HG02870 (cell line): Measurements from ENCODE around the gene APBA1.
"Not testable (repeated sequence)": the region's sequence is repeated elsewhere in the genome, so short reads cannot be mapped to it uniquely, and the experiment has no call there.

Experiments
- ATAC-seq: cut with Tn5 transposase; IDR thresholded peaks from one replicate; pipeline ENCODE4 v1.9.1; 2021; ENCODE audit warnings: mild to moderate bottlenecking, moderate library complexity; ENCODE audit not compliant: unreplicated experiment

The APBA1 gene

DNA sequence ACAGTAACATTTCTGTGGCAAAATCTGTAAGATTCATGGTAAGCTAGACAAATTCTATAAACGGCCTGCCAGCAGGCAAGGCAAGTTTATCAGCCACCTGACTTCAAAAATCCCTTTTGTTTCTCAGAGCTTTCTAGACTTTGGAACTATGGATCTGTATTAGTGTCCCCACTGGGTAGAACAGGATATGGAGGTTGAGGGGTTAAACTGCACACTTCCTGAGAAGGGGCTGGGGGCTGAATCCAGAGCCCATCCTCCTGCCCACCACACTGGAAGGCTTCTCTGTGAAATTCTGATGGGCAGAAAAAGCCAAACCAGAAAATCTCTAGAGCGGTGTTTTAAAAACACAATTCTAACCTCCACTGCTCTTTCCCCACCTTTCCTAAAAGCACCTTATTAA, 218.4 kb downstream of the APBA1 start:
- ATAC-seq, result no peak

DNA sequence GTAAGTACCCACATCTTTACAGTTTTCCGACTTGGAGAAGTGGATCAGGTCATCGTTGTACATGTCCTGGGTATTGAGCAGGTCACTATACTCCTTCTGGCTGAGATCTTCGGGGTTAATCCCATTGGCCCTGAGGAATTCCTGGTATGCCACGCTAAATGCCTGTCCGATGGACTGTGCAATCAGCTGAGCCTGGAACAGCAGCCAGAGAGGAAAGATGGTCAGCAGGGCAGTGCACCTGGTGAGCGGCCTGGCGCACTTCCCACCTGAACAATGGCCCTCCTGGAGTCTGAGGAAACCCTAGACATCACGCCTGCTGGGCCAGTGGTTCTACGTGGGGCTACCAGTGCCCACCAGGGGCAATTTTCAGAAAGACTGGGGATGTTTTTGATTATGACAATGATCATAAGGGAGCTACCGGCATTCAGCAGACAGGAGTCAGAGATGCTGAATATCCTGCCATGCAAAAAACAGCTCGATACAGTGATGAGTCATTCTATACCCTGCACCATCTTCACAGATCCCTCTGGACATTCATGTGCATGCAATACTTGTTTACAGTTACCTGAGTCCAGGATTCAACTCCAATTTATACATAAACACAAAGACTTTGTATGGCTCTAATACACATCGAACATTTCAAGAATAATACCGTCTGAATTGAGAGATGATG, 219.9 kb downstream of the APBA1 start:
- ATAC-seq, result no peak

DNA sequence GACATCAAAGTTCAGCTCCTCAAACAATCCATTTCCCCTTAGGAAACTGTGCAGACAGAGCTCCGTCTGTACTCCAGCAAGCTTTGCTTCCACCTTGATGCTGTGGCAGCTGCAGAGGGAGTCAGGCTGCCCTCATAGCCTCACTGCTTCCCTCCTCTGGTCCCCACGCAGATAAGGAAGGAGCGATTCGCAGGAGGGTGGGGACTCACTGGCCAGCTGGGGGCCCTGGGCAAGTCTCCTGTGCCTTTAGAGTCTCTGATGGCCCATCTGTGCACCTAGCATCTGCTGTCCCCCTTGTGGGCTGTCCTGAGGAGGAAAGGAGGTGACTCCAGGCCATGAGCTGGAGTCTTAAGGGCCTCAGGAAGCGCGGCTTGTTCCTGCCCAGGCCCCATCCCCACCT, 225.7 kb downstream of the APBA1 start:
- ATAC-seq, result no peak

DNA sequence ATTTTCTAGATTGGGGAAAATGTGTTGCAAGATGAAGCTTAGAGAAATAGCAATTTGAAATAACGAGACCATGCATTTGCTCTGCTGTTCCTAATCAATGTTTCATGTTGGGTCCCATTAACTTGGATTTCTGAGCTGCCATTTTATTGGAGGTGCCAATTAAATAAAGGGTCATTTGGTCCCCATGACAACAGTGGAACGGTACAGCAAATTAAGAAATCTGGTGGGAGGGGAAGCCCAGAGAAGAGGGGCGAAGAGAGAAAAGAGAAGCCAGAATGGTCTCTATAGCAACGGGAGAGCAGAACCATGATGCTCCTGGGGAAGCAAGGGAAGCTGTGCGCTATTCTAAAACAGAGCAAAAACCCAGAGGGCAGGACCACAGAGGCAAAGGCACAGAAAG, 226.9 kb downstream of the APBA1 start:
- no peak for ATAC-seq

DNA sequence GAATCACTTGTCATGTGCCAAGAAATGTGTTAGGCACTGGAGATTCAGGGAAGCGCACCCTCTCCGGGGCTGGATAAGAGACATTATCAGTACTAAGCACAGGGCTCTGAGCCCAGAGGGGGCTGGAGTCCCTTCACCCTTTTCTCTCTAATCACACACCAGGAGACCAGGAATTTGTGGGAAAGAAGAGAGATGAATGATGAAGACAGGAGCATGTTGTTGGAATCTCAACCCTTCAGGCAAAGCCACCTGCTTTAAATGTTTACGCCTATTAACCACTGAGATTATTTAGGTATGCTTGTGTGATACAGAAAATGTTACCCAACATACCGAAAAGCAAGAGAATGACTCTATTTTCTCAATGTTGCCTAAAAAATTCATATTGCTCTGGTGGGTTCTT, 227.4 kb downstream of the APBA1 start:
- ATAC-seq, result no peak

DNA sequence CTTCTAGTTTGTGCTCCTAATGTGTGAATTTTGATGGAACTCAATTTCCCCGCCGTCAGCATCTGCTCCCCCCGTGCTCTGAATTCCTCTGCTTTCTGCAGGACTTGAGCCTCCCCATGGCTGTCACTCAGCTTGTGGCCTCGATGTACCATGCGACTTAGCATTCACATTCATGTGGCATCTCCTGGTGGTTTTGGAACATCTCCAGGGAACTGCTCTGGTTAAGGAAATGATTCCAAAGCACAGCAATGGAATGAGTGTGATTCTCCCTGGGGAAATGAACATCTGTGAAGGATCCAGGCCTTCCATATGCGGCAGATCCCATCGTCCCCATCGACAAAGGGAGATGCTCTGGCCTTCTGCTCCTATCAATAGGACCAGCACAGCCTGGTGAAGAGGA, 228.2 kb downstream of the APBA1 start:
- ATAC-seq, result no peak

DNA sequence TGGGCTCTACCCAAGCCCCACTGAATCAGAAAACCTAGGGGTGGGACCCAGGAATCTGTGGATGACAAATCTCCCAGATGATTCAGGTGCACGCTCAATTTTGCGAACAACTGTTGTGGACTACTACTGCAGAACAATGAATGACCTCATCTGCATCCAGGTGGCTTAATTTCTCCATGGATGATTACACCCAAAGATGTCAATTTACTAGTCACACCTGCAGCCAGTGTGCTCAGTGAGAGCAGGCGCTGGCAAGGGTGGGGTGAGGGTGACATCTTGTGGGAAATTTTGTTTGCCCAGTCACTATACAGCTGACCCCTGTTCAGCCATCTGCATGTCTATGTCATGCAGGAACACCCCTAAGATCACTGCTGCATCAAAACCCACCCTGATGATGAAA, 229.0 kb downstream of the APBA1 start:
- no peak for ATAC-seq

DNA sequence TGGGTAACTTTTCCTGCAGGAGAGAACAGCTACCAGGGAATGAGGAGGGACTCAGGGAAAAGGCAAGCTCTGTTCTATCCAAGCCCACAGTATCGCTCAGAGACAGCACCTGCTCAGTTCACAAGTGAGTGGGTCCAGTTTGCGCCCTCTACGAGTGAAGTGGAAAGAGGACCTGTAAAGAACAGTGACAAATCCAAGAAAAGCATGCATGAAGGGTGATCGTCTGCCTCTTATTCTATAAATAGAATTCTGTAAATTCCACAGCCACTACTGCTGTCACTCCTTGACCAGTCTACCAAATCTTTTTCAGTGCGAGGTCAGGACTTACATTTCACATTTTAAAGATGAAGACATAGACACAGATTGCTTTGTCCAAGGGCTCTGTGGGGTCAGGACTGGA, 229.7 kb downstream of the APBA1 start:
- ATAC-seq, result no peak

DNA sequence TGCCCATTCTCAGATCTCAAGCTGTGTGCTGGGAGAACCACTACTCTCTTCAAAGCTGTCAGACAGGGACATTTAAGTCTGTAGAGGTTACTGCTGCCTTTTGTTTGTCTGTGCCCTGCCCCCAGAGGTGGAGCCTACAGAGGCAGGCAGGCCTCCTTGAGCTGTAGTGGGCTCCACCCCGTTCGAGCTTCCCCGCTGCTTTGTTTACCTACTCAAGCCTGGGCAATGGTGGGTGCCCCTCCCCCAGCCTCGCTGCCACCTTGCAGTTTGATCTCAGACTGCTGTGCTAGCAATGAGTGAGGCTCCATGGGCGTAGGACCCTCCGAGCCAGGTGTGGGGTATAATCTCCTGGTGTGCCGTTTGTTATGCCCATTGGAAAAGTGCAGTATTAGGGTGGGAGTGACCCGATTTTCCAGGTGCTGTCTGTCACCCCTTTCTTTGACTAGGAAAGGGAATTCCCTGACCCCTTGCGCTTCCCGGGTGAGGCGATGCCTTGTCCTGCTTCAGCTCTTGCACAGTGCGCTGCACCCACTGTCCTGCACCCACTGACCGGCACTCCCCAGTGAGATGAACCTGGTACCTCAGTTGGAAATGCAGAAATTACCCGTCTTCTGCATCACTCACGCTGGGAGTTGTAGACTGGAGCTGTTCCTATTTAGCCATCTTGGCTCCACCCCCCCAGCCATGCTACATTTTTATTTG, 231.8 kb downstream of the APBA1 start:
- not testable (repeated sequence) for ATAC-seq

DNA sequence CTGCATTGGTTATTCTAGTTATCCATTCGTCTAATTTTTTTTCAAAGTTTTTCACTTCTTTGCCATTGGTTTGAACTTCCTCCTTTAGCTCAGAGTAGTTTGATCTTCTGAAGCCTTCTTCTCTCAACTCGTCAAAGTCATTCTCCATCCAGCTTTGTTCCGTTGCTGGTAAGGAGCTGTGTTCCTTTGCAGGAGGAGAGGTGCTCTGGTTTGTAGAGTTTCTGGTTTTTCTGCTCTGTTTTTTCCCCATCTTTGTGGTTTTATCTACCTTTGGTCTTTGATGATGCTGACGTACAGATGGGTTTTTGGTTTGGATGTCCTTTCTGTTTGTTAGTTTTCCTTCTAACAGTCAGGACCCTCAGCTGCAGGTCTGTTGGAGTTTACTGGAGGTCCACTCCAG, 232.5 kb downstream of the APBA1 start:
- ATAC-seq, result not testable (repeated sequence)

DNA sequence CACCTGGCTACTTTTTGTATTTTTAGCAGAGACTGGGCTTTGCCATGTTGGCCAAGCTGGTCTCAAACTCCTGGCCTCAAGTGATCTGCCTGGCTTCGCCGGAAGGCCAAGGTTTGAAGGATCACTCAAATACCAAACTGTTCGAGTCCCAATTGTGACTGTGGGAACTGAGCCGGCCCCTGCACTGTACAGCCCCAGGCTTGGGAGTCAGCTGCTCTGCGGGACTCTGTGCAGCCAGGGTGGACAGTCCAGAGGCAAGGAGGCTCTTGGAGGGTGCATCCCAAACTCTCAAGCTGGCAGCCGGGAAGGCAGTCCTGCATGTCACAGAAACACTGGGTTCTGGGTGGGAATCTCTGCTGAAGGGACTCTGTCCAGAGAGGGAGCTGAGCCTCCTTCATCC, 238.2 kb downstream of the APBA1 start:
- ATAC-seq, result no peak

DNA sequence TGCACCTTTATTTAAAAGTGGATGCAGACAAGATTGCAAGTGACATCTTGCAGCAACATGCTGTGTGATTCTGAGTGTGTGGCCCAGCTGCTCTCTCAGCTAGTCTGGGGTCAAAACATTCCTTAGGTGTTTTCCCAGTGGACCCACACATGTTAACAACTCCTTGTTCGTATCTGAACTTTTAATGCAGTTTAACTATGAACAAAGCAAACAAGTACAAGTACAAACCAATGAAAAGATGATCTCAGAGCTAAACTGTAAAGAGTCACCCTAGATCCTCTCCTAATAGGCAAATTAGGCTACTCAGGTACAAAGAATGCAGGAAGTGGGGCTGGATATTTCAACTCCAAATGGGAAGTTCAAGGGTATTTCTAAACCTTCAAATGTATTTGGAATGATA, 238.8 kb downstream of the APBA1 start:
- no peak for ATAC-seq

DNA sequence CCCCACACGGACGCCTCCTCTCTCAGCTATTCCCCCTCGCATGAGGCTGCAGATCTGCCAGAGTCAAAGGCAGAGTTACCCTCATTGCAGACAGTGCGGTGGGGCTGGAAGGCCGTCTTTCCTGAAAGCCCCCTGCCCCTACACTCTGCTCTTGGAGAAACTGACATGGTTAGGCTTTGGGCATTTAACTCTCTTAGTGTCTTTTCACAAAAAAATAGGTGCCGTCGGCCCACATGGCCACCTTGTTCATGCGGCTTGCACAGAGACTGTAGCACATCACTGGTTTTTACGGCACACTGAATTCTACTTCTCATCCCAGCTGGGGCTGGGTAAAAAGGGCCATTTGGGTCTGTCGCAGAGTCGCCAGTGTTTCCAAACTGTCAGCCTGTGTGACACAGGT, 239.5 kb downstream of the APBA1 start:
- ATAC-seq, result no peak

DNA sequence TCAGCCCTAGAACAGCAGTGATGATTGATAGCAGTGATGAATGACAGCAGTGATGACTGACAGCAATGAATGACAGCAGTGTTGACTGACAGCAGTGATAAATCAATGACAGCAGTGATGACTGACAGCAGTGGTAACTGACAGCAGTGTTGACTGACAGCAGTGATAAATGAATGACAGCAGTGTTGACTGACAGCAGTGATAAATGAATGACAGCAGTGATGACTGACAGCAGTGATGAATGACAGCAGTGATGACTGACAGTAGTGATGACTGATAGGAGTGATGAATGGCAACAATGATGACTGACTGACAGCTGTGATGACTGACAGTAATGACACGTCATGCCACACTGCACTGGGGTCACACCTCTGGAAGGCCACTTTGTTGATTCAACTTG, 240.4 kb downstream of the APBA1 start:
- ATAC-seq, result no peak

DNA sequence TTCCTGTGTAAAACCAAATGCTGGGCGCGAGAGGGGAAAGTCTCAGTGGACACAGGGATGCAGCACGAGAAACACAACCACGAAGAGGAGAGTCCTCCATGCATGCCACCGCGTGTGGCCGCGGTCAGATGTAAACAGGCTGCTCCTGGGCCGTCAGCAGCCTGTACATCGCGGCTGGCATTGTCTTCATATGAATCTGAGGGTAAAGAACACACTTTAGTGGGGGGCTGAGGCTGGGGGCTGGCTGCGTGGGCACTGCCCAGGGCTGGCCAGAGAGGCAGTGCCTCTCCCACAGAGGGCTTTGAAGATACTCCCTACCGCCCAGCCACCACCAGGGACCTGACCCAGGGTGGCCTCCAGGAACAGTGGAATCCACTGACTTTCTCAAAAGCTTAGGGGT, 241.0 kb downstream of the APBA1 start:
- ATAC-seq, result no peak

DNA sequence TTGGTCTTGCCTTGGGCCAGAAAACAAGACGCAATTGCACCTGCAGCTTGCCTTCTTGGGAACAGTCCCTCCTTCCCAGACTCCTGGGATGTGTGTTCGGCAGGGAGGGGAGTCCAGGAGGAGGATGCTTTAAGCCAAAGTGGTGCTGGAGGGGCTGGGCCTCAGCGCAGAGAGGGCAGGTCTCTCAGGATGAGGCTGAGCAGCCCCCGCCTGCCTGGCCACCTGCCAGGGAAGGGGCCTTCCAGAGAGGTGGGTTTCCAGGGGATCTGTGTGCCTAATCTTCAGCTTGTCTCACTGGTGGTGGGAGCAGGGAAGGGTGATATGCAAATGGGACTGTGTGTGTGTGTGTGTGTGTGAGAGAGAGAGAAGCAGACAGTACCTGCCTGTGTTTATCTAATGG, 242.0 kb downstream of the APBA1 start:
- no peak for ATAC-seq

DNA sequence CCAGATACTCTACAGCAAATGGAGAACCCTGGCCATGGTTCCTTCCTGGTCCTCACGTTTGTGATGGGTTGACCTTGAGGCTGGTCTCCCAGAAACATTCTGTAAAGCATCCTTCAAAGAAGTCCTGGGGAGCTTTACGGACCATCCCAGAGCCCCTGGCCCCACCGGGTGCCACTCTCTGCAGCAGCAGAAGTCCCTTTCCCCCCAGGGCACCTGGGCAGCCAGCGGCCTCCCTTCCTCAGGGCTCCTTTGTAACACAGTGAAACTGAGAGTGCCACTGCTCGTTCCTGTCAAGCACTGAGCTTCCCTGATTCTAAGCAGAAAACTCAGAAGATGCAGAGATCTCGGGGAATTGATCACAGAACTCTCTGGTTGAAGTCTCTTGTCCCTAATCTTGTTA, 242.9 kb downstream of the APBA1 start:
- no peak for ATAC-seq

DNA sequence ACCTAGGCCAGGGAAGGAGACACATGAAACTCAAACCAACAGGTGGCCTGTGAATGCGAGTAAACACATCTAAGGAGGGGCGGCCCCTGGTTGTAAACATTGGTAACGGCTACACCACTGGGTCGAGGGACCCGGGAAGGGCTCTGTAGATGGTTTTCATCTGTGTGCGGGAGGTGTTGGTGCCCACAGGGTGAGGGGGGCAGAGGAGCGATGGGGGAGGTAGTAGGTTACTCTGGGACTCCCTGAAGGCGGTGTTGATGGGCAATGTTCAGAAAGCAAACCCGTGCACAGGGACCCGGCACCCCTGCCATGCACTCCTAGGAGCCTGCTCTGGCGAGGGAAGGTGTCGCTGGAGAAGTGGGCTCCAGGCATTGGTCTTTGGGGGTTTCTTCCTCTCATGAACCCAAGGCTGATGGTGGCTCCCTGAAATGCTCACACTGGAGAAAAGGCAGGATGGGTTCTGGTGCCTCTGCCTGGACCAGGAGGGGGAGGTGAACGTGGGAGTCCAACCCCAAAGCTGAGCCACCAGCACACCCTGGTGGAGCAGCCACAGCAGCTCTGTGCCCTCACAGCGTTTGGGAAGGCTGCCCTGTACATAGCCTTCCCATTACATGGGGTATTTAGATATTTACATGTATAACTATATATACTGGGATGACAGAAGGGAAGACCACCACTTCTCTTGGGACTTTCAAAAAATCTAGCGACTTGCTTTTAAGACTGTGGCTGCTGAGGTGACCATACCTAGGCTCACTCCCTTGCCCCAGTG, 244.0 kb downstream of the APBA1 start:
- no peak for ATAC-seq

DNA sequence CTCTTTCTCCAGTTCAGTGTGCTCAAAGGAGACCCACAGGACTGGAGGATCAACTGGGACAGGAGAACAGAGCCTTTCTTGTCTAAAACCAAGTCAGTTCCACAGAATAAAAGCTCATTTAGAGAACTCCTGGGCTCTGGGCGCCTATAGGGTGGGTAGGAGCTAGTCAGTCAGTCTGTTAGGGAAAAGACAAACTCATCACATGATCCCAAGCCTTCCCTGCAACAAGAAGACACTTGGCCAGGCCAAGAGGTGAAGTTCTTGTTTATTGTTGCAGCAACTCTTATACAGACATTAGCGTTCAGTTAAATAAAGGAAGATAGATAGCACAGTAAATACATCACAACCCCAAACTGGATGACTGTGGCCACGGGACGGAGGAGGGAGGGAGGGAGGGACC, 244.9 kb downstream of the APBA1 start:
- ATAC-seq, result no peak

DNA sequence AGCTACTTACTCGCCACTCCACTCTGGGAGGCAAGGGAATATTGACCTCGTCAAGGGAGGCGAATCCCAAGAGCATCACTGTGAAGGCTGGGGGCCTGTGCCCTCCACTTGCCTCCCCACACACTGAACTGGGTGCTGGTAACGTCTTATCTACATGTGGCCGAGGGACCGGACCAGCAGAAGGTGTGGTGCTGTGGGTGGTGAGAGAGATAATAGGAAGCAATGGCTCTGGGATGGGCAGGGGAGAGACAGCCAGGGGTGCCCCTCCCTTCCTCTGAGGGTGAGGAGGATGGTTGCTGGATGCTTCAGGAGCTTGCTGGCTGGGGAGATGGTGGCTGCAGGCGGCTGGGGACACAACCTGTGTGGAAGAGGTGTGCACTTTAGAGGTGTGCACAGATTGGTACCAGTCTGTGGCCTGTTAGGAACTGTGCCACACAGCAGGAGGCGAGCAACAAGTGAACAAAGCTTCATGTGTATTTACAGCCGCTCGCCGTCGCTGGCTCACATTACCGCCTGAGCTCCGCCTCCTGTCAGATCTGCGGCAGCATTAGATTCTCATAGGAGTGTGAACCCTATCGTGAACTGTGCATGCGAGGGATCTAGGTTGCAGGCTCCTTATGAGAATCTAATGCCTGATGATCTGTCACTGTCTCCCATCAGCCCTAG, 246.9 kb downstream of the APBA1 start:
- ATAC-seq, result no peak

DNA sequence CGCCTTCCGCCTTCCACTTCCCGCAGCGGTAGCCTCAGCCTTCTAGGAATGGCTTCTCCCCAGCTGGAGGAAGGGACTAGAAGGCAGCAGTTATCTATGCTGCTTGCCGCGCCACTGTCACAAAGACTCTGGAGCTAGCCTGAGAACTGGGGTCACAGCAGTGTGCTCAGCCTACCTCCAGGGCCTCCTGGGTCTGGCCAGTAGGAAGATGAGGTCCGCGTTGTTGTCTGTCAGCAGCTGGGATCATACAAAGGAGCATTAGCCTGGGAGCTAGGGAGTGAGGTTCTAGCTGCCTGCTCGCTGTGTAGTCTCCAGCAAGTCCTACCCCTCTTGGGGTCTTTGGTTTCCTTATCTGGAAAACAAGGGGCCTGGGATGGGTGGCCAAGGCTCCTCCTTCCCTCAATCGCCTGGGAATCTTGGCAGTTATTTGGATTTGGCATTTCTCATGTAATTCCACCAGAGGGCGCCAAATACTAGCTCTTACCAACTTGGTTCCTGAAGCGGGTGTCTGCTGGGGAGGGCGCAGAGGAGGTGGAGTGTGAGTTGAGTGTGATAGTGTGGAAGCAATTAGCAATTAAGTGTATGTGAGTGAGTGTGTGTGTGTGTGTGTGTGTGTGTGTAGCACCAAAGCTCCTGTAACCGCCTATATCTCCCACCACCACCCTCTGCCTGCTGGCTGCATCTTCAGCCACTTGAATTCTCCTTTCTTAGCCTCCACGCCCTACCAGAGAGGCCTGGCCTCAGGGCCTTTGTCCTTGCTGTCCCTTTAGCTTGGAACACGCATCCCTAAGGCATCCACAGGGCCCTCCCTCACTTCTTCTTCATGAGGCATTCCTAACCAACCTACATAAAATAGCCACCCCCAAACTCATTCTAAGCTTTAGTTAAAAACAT, 250.0 kb downstream of the APBA1 start:
- ATAC-seq, result peak; percentile 70
